ENCODE data around the gene DENND2A.
A peak's percentile ranks its signal among the peaks of the same experiment; 100 is the strongest.
"Not testable (repeated sequence)": the region's sequence is repeated elsewhere in the genome, so short reads cannot be mapped to it uniquely, and the experiment has no call there.

Gene DENND2A

DNA sequence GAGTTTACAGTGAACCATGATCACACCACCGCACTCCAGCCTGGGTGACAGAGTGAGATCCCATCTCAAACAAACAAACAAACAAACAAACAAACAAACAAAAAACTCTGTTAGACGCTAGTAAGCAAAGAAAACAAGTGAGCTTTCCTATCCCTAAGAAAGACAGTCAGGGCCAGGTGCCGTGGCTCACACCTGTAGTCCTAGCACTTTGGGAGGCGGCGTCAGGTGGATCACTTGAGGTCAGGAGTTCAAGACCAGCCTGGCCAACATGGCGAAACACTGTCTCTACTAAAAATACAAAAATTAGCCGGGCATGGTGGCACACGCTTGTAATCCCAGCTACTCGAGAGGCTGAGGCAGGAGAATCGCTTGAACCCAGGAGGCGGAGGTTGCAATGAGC is 36.3 kb upstream of the DENND2A start:
- DNase-seq; H3K27me3 ChIP-seq (replicated peaks in 2 of 5; ENCODE audit: control insufficient read depth in 4 of 5, insufficient read depth in 5 of 5, low read length in 4 of 5); H3K9me3 ChIP-seq (ENCODE audit: control extremely low read depth in 1 of 5, control insufficient read depth in 4 of 5, insufficient read depth in 2 of 5, low read depth in 1 of 5, low read length in 4 of 5); H3K27ac ChIP-seq (ENCODE audit: insufficient read depth in 1 of 2, low read depth in 1 of 2, low read length in 2 of 2, poor library complexity in 1 of 2, severe bottlenecking in 2 of 2); H3K4me3 ChIP-seq (ENCODE audit: control insufficient read depth in 1 of 7, extremely low read depth in 1 of 7, insufficient read depth in 4 of 7, low read depth in 2 of 7, low read length in 6 of 7); POLR2A ChIA-PET: not testable (repeated sequence)
- CTCF ChIA-PET: interaction anchor here (1.2 kb wide), 1 partner anchor 19 kb away, joined by 4 read pairs; the partner anchor contains the start of gene NDUFB2
- Histone ChIP-seq H3K4me1 (ENCODE audit: control extremely low read depth in 1 of 4, control insufficient read depth in 4 of 4, insufficient read depth in 4 of 4, low read length in 3 of 4) (peaks cover 0 to 37% (median 24%) of the 10 kb centered on the region in 4 experiments), H3K36me3 (ENCODE audit: control insufficient read depth in 4 of 4, insufficient read depth in 4 of 4, low read length in 3 of 4) (peaks cover 7 to 43% (median 16%) of the 10 kb centered on the region in 4 experiments)
- 91% methylated on average over 7 of the region's 11 CpGs for WGBS (ENCODE audit: insufficient coverage)

DNA sequence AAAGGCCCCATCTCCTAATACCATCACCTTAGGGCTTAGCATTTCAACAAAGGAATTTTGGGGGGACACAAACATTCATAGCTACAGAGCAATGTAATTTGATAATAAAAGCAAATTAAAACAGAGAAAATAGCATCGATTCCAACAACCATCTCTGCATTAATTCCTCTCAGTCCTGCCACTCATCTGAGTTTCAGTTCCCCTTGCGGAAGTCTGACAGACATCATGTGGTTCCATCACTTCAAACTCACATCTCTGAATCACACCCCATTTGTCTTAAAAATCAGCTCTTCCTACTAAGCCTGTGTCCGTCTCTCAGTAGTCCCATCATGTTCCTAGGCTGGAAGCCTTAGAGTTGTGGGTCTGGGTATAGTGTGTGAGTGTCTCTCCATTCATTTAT is 35.7 kb upstream of the DENND2A start:
- Histone ChIP-seq H3K4me3 (ENCODE audit: control insufficient read depth in 1 of 7, extremely low read depth in 1 of 7, insufficient read depth in 4 of 7, low read depth in 2 of 7, low read length in 6 of 7) (no peak overlapping the region), H3K4me1 (ENCODE audit: control extremely low read depth in 1 of 4, control insufficient read depth in 4 of 4, insufficient read depth in 4 of 4, low read length in 3 of 4) (peaks cover 0 to 38% (median 24%) of the 10 kb centered on the region in 4 experiments), H3K27me3 (replicated peaks in 2 of 5; ENCODE audit: control insufficient read depth in 4 of 5, insufficient read depth in 5 of 5, low read length in 4 of 5) (no peaks in the 10 kb centered on the region), H3K27ac (ENCODE audit: insufficient read depth in 1 of 2, low read depth in 1 of 2, low read length in 2 of 2, poor library complexity in 1 of 2, severe bottlenecking in 2 of 2) (no peak overlapping the region), H3K9me3 (ENCODE audit: control extremely low read depth in 1 of 5, control insufficient read depth in 4 of 5, insufficient read depth in 2 of 5, low read depth in 1 of 5, low read length in 4 of 5) (no peaks in the 10 kb centered on the region), H3K36me3 (ENCODE audit: control insufficient read depth in 4 of 4, insufficient read depth in 4 of 4, low read length in 3 of 4) (peaks cover 7 to 38% (median 15%) of the 10 kb centered on the region in 4 experiments)
- CTCF ChIA-PET: interaction anchor here (0.7 to 3.7 kb wide), 5 partner anchors 9 to 337 kb away, joined by 3 to 25 read pairs (median 9); partner anchors contain the start of genes MRPS33 and NDUFB2
- peak in 1 of 3 donors; percentile 15 for DNase-seq
- WGBS (ENCODE audit: insufficient coverage): 94% methylated on average over 2 of the region's 3 CpGs
- POLR2A ChIA-PET: no interaction called here

DNA sequence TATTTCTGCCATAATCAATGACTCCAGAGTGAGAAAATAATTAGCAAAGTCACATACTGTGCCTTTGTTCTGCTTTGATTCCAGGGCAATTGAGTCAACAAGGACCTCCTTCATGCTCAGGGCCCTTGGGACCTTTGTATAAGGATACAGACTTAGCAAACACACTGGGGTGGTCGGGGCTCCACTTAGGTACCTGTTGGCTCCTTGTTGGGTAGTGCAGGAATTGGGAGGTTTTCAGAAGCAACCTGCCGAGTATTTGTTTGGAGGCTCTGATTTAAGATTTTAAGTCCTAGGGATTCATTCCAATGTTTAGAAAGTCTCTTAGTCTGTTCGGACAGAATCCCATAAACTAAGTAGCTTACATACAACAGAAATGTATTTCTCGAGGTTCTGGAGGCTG is 35.1 kb upstream of the DENND2A start:
- Histone ChIP-seq H3K4me1 (ENCODE audit: control extremely low read depth in 1 of 4, control insufficient read depth in 4 of 4, insufficient read depth in 4 of 4, low read length in 3 of 4) (peaks cover 0 to 39% (median 24%) of the 10 kb centered on the region in 4 experiments), H3K9me3 (ENCODE audit: control extremely low read depth in 1 of 5, control insufficient read depth in 4 of 5, insufficient read depth in 2 of 5, low read depth in 1 of 5, low read length in 4 of 5) (no peaks in the 10 kb centered on the region), H3K36me3 (ENCODE audit: control insufficient read depth in 4 of 4, insufficient read depth in 4 of 4, low read length in 3 of 4) (peaks cover 4 to 34% (median 11%) of the 10 kb centered on the region in 4 experiments), H3K27me3 (replicated peaks in 2 of 5; ENCODE audit: control insufficient read depth in 4 of 5, insufficient read depth in 5 of 5, low read length in 4 of 5) (no peaks in the 10 kb centered on the region), H3K27ac (ENCODE audit: insufficient read depth in 1 of 2, low read depth in 1 of 2, low read length in 2 of 2, poor library complexity in 1 of 2, severe bottlenecking in 2 of 2) (no peak overlapping the region), H3K4me3 (ENCODE audit: control insufficient read depth in 1 of 7, extremely low read depth in 1 of 7, insufficient read depth in 4 of 7, low read depth in 2 of 7, low read length in 6 of 7) (no peak overlapping the region)
- POLR2A ChIA-PET: interaction anchor here (1.2 to 1.4 kb wide), 2 partner anchors 9 to 10 kb away, joined by 3 read pairs; no protein-coding TSS in a partner anchor
- CTCF ChIA-PET: interaction anchor here (0.7 to 3.7 kb wide), 7 partner anchors 10 to 338 kb away, joined by 3 to 25 read pairs (median 6); partner anchors contain the start of gene MRPS33
- no peak for DNase-seq
- WGBS (ENCODE audit: insufficient coverage): 100% methylated on average over 1 of the region's 4 CpGs

GRCh38 chr7:140674899-140675701 is 34.5 kb upstream of the DENND2A start:
- CTCF ChIA-PET: interaction anchor here (0.8 to 3.7 kb wide), 13 partner anchors 10 to 339 kb away, joined by 3 to 25 read pairs (median 5); partner anchors contain the start of gene MRPS33
- POLR2A ChIA-PET: interaction anchor here (0.8 to 1.4 kb wide), 3 partner anchors 9 to 21 kb away, joined by 3 read pairs; partner anchors contain the start of gene NDUFB2
- Histone ChIP-seq H3K9me3 (ENCODE audit: control extremely low read depth in 1 of 5, control insufficient read depth in 4 of 5, insufficient read depth in 2 of 5, low read depth in 1 of 5, low read length in 4 of 5) (no peaks in the 10 kb centered on the region), H3K27ac (ENCODE audit: insufficient read depth in 1 of 2, low read depth in 1 of 2, low read length in 2 of 2, poor library complexity in 1 of 2, severe bottlenecking in 2 of 2) (no peak overlapping the region), H3K27me3 (replicated peaks in 2 of 5; ENCODE audit: control insufficient read depth in 4 of 5, insufficient read depth in 5 of 5, low read length in 4 of 5) (no peaks in the 10 kb centered on the region), H3K4me1 (ENCODE audit: control extremely low read depth in 1 of 4, control insufficient read depth in 4 of 4, insufficient read depth in 4 of 4, low read length in 3 of 4) (peaks cover 0 to 41% (median 24%) of the 10 kb centered on the region in 4 experiments), H3K36me3 (ENCODE audit: control insufficient read depth in 4 of 4, insufficient read depth in 4 of 4, low read length in 3 of 4) (peaks cover 2 to 28% (median 10%) of the 10 kb centered on the region in 4 experiments), H3K4me3 (ENCODE audit: control insufficient read depth in 1 of 7, extremely low read depth in 1 of 7, insufficient read depth in 4 of 7, low read depth in 2 of 7, low read length in 6 of 7) (no peak overlapping the region)
- WGBS (ENCODE audit: insufficient coverage): 49% methylated on average over 7 of the region's 8 CpGs
- DNase-seq: peak; percentile 63 to 79 (median 72)

DNA sequence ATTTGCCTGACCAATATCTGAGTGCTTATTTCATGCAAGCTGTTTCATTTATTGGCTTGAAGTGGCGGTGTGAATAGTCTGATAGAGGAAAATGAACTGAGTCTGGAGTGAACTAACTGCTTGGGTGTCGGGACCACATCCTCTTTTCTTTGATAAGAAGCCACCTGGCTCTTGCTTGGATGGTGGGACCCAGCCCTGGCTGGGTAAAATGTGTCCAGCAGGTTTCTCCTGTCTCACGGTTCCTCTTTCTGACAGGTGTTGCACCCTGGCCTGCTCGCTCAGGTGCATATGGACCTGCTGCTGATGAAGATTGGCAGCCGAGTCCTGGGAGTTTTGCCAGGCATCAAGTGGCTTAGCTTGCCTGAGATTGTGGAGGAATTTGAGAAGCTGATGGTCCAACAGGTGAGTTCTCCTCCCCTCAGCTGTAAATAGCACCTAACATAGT is 33.8 kb upstream of the DENND2A start:
- H3K9me3 ChIP-seq (ENCODE audit: control extremely low read depth in 1 of 5, control insufficient read depth in 4 of 5, insufficient read depth in 2 of 5, low read depth in 1 of 5, low read length in 4 of 5): no peaks in the 10 kb centered on the region
- H3K36me3 ChIP-seq (ENCODE audit: control insufficient read depth in 4 of 4, insufficient read depth in 4 of 4, low read length in 3 of 4): peaks cover 2 to 22% (median 9%) of the 10 kb centered on the region in 4 experiments
- ChIA-PET CTCF (interaction anchor here (0.8 to 3.7 kb wide), 16 partner anchors 9 to 339 kb away, joined by 3 to 25 read pairs (median 4); partner anchors contain the start of gene MRPS33), POLR2A (interaction anchor here (0.8 to 1.4 kb wide), 3 partner anchors 10 to 22 kb away, joined by 3 read pairs; partner anchors contain the start of gene NDUFB2)
- peak in 2 of 3 donors; percentile 49 to 66 for DNase-seq
- H3K4me3 ChIP-seq (ENCODE audit: control insufficient read depth in 1 of 7, extremely low read depth in 1 of 7, insufficient read depth in 4 of 7, low read depth in 2 of 7, low read length in 6 of 7): peak overlapping the region in 2 of 7 experiments; percentile 20 to 87
- 89% methylated on average over 4 of the region's 5 CpGs for WGBS (ENCODE audit: insufficient coverage)
- H3K27me3 ChIP-seq (replicated peaks in 2 of 5; ENCODE audit: control insufficient read depth in 4 of 5, insufficient read depth in 5 of 5, low read length in 4 of 5): no peaks in the 10 kb centered on the region
- peaks cover 0 to 41% (median 24%) of the 10 kb centered on the region in 4 experiments for H3K4me1 ChIP-seq (ENCODE audit: control extremely low read depth in 1 of 4, control insufficient read depth in 4 of 4, insufficient read depth in 4 of 4, low read length in 3 of 4)
- no peak overlapping the region for H3K27ac ChIP-seq (ENCODE audit: insufficient read depth in 1 of 2, low read depth in 1 of 2, low read length in 2 of 2, poor library complexity in 1 of 2, severe bottlenecking in 2 of 2)

DNA sequence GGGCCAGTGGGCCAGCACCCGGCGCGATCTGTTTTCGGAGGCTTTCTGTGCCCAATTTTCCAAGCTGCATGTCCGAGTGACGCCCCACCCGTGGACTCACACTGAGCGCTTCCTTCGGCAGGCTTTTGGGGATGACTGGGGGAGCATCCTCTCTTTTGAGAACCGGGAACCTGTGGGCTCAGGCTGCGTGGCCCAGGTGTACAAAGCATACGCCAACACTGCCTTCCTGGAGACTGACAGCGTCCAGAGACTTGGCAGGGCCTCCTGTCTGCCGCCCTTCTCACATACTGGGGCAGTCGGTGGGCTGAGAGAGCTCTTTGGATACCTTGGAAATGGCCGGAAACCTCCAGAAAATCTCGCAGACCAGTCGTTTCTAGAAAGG is 33.2 kb upstream of the DENND2A start:
- Histone ChIP-seq H3K4me1 (ENCODE audit: control extremely low read depth in 1 of 4, control insufficient read depth in 4 of 4, insufficient read depth in 4 of 4, low read length in 3 of 4) (peaks cover 0 to 41% (median 24%) of the 10 kb centered on the region in 4 experiments), H3K4me3 (ENCODE audit: control insufficient read depth in 1 of 7, extremely low read depth in 1 of 7, insufficient read depth in 4 of 7, low read depth in 2 of 7, low read length in 6 of 7) (peak overlapping the region; percentile 64 to 87 (median 76)), H3K27ac (ENCODE audit: insufficient read depth in 1 of 2, low read depth in 1 of 2, low read length in 2 of 2, poor library complexity in 1 of 2, severe bottlenecking in 2 of 2) (peak overlapping the region in 1 of 2 experiments; percentile 49), H3K9me3 (ENCODE audit: control extremely low read depth in 1 of 5, control insufficient read depth in 4 of 5, insufficient read depth in 2 of 5, low read depth in 1 of 5, low read length in 4 of 5) (no peaks in the 10 kb centered on the region), H3K36me3 (ENCODE audit: control insufficient read depth in 4 of 4, insufficient read depth in 4 of 4, low read length in 3 of 4) (peaks cover 2 to 16% (median 6%) of the 10 kb centered on the region in 4 experiments), H3K27me3 (replicated peaks in 2 of 5; ENCODE audit: control insufficient read depth in 4 of 5, insufficient read depth in 5 of 5, low read length in 4 of 5) (no peaks in the 10 kb centered on the region)
- WGBS (ENCODE audit: insufficient coverage): 21% methylated on average over 18 of the region's 18 CpGs
- POLR2A ChIA-PET: no interaction called here
- DNase-seq: no peak
- CTCF ChIA-PET: interaction anchor here (0.6 to 3.7 kb wide), 9 partner anchors 12 to 340 kb away, joined by 3 to 25 read pairs (median 4); partner anchors contain the start of gene MRPS33

Data from common myeloid progenitor, CD34-positive (primary cell).